ENCODE measurements around the gene DNM1. TPM values are rescaled to one million over a fixed set of nuclear protein-coding genes. Genes with fewer than 3 reads are reported as not detected.

DNM1 gene
- total RNA-seq, 4 donors from 2014 or later, result 1.3 to 9.7 (median 1.6) TPM

DNA sequence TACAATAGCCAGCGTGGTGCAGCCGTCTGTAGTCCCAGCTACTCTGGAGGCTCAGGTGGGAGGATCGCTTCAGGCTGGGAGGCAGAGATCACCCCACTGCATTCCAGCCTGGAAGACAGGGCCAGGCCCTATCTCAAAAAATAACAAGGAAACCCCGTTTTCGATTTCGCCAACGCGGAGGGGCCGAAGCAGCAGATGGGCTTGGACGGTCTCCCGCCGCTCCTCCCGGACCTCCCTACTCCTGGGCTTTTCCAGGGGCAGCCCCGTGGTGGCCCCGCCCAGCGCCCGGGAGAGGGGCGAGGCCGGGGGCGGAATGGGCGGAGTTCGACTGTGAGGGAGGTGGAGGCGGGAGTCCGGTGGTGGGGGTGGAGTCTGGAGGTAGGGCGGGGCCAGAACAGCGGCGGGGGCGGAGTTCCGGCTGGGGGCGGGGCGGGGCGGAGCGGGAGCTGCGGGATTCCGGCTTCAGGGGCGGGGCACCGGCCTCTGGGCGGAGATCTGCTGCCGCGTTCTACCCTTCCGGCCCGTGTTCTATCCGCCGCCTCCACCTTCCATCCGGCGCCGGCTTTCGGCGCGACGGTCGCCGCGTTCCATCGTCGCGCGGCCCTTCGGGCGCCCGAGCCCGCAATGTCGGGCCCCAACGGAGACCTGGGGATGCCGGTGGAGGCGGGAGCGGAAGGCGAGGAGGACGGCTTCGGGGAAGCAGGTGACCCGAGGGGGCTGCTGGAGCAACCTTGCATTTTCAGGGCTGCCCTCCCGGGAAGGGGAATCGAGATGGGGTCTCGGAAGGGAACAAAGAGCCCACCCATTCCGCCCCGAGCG, 43.2 kb upstream of the DNM1 start, which contains the start of gene BBLN:
Gene BBLN (plus strand): TSS at position 482 of the 819 bp plus-strand sequence. CDS start 143 bp downstream, at position 625.
- DNase-seq, result peak; percentile 75
- Histone ChIP-seq H3K4me3 (peak within 1 kb of the TSS; percentile 59 to 89 (median 68)), H3K9me3 (no peaks in the 10 kb centered on the region), H3K4me1 (peaks cover 11 to 41% (median 15%) of the 10 kb centered on the region in 3 donors), H3K36me3 (peaks cover 0 to 31% (median 15%) of the 10 kb centered on the region in 3 donors), H3K27me3 (no peaks in the 10 kb centered on the region), H3K27ac (peak within 1 kb of the TSS; percentile 81 to 90 (median 88))
- TF ChIP-seq POLR2A (IDR thresholded peaks at IDR 0.05), result peak in 3 of 4 donors; percentile 53 to 78 (median 66)
- TF ChIP-seq, protein P1, sequence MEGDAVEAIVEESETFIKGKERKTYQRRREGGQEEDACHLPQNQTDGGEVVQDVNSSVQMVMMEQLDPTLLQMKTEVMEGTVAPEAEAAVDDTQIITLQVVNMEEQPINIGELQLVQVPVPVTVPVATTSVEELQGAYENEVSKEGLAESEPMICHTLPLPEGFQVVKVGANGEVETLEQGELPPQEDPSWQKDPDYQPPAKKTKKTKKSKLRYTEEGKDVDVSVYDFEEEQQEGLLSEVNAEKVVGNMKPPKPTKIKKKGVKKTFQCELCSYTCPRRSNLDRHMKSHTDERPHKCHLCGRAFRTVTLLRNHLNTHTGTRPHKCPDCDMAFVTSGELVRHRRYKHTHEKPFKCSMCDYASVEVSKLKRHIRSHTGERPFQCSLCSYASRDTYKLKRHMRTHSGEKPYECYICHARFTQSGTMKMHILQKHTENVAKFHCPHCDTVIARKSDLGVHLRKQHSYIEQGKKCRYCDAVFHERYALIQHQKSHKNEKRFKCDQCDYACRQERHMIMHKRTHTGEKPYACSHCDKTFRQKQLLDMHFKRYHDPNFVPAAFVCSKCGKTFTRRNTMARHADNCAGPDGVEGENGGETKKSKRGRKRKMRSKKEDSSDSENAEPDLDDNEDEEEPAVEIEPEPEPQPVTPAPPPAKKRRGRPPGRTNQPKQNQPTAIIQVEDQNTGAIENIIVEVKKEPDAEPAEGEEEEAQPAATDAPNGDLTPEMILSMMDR (IDR thresholded peaks at IDR 0.05), result no peak
- 0% methylated on average over 3 to 16 of the region's 77 CpGs for WGBS, 2 donors
- intact Hi-C loops (cut with DNase I), result no loop called here

DNA sequence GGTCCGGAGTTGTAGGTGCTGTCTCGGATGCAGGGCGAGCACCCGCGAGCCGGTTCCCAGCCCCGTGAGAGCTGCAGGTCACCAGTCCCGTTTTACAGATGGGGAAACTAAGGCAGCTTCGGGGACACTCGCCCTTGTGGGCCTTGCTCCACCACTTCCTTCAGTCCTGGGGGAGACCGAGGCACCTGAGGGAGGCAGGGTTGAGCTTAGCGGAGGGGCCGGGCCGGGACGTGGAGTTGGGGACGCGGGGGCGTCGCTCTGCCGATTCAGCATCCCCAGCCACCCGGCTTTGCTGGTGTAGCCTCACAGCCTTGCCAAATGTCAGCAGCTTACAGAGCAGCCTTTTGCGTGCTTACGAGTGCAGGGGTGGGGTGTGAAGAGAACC, 42.6 kb upstream of the DNM1 start:
- peak overlapping the region; percentile 81 to 90 (median 88) for H3K27ac ChIP-seq
- peak overlapping the region; percentile 59 to 89 (median 68) for H3K4me3 ChIP-seq
- WGBS, 2 donors, result 0% methylated on average over 11 of the region's 23 CpGs; no CpG with 5 or more reads in 1 of the 2 donors
- no peak for DNase-seq
- TF ChIP-seq, protein P1 (IDR thresholded peaks at IDR 0.05), result no peak
- TF ChIP-seq POLR2A (IDR thresholded peaks at IDR 0.05), result no peak
- H3K36me3 ChIP-seq, result peaks cover 5 to 37% (median 15%) of the 10 kb centered on the region in 3 donors
- H3K27me3 ChIP-seq, result no peaks in the 10 kb centered on the region
- peaks cover 11 to 41% (median 15%) of the 10 kb centered on the region in 3 donors for H3K4me1 ChIP-seq
- intact Hi-C loops (cut with DNase I), result no loop called here
- no peaks in the 10 kb centered on the region for H3K9me3 ChIP-seq

- no peaks in the 10 kb centered on the region for H3K27me3 ChIP-seq
Observed at GRCh38 chr9:128161215-128161902, 41.8 kb upstream of the DNM1 start.

DNA sequence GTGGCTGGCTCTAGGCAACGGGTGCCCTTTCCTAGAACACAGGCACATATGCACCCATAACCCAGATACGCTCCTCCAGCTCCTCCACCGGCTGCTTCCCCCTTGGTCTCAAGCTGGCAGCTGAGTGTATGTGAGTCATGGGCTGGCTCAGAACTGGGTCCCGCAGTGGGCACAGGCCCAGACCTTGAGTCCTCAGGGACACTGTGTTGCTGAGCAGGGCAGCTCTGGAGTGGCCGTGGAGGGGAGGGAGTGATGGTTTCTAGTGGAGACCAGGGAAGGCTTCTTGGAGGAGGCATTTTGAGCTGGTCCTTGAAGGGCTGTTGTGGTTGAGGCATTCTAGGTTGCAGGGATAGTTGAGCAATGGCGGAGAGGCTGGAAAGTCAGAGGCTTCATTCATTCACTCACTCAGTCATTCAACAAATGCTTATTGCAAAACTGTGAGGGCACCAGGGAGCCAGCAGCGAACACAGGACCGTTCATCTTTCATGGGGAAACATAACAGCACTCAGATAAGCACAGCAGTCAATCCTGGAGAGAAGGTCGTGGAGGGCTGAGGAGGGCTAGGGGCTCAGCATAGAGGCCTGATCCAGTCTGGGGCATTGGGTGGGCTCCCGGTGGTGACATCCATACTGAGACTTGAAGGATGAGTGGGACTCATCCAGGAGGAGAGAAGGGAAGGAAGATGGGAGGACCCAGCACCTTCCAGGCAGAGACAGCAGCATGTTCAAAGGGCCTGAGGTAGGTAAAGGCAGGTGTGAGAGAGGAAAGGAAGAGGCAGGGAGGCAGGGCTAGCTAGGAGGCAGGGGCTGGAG, 40.8 kb upstream of the DNM1 start:
- Histone ChIP-seq H3K4me1 (peaks cover 11 to 41% (median 15%) of the 10 kb centered on the region in 3 donors), H3K27ac (no peak overlapping the region), H3K4me3 (no peak overlapping the region), H3K9me3 (no peaks in the 10 kb centered on the region), H3K27me3 (no peaks in the 10 kb centered on the region), H3K36me3 (peaks cover 21 to 55% (median 22%) of the 10 kb centered on the region in 3 donors)
- intact Hi-C loops (cut with DNase I), result no loop called here
- no peak for DNase-seq
- 84 to 89% methylated on average over 7 to 8 of the region's 10 CpGs for WGBS, 2 donors
- TF ChIP-seq, protein P1 (IDR thresholded peaks at IDR 0.05), result no peak
- no peak for TF ChIP-seq POLR2A (IDR thresholded peaks at IDR 0.05)

More at GRCh38 chr9:128161215-128161902, 41.8 kb upstream of the DNM1 start:
- Histone ChIP-seq H3K4me3 (peak overlapping the region in 2 of 4 donors; percentile 62 to 73), H3K27ac (no peak overlapping the region), H3K4me1 (peaks cover 11 to 41% (median 15%) of the 10 kb centered on the region in 3 donors), H3K9me3 (no peaks in the 10 kb centered on the region), H3K36me3 (peaks cover 11 to 44% (median 15%) of the 10 kb centered on the region in 3 donors)
- 80 to 81% methylated on average over 13 of the region's 13 CpGs for WGBS, 2 donors
- intact Hi-C loops (cut with DNase I), result no loop called here
- no peak for TF ChIP-seq POLR2A (IDR thresholded peaks at IDR 0.05)
- TF ChIP-seq, protein P1 (IDR thresholded peaks at IDR 0.05), result no peak
- DNase-seq, result no peak
